WTC11 (cell line): ENCODE measurements around the gene VEGFD. TPM values are rescaled to one million over a fixed set of nuclear protein-coding genes. Genes with fewer than 3 reads are reported as not detected.
A peak's percentile ranks its signal among the peaks of the same experiment; 100 is the strongest.

Source experiments
- ATAC-seq: fragments of 200-7000 bp; cut with Tn5 transposase; 2 replicates; pipeline ENCODE4 v1.10.0; 2021; ENCODE audit warnings: mild to moderate bottlenecking, moderate library complexity
- CTCF ChIA-PET: fragments of 300-600 bp; sonication (Branson Sonifier 250); formaldehyde crosslinking; loops from one replicate; lab custom pipeline; 2021; ENCODE audit warnings: antibody characterized with exemption; lab: Charles Lee
- POLR2A ChIA-PET: fragments of 350-600 bp; sonication (Branson Sonifier 250); formaldehyde crosslinking; loops from one replicate; lab custom pipeline; 2021; ENCODE audit warnings: antibody characterized with exemption; lab: Charles Lee
- DNase-seq: peaks from one replicate; pipeline ENCODE4 v3.0.0; 2021; ENCODE audit warnings: low spot score
- H3K27ac Mint-ChIP-seq: 2 replicates; pipeline ENCODE4 v1.8.0; 2021; ENCODE audit warnings: mixed read lengths
- H3K27me3 Mint-ChIP-seq: 2 replicates; pipeline ENCODE4 v1.8.0; 2021; ENCODE audit warnings: low read depth, mild to moderate bottlenecking, moderate library complexity, mixed read lengths
- H3K36me3 Mint-ChIP-seq: 2 replicates; pipeline ENCODE4 v1.8.0; 2021; ENCODE audit warnings: mixed read lengths
- H3K4me1 Mint-ChIP-seq: 2 replicates; pipeline ENCODE4 v1.8.0; 2022; ENCODE audit warnings: mixed read lengths
- H3K4me3 Mint-ChIP-seq: 2 replicates; pipeline ENCODE4 v1.8.0; 2021; ENCODE audit warnings: mild to moderate bottlenecking, moderate library complexity, mixed read lengths
- H3K9me3 Mint-ChIP-seq: 2 replicates; pipeline ENCODE4 v1.8.0; 2021; ENCODE audit warnings: mixed read lengths
- KAT7 ChIP-seq: sonication (generic); formaldehyde crosslinking; IDR thresholded peaks from 2 replicates; pipeline ENCODE4 v1.8.1; 2023; ENCODE audit warnings: missing genetic modification reagents, mild to moderate bottlenecking, borderline replicate concordance
- NFATC4 ChIP-seq: fragments of 250-450 bp; sonication (Bioruptor Pico); IDR thresholded peaks from 2 replicates; pipeline ENCODE4 v1.9.0; 2021; ENCODE audit warnings: mild to moderate bottlenecking
- NFE2L1 ChIP-seq: sonication (generic); formaldehyde crosslinking; IDR thresholded peaks from 2 replicates; pipeline ENCODE4 v1.8.1; 2023; ENCODE audit warnings: missing genetic modification reagents
- NR2C2 ChIP-seq: sonication (generic); formaldehyde crosslinking; IDR thresholded peaks from 2 replicates; pipeline ENCODE4 v1.8.0; 2022; ENCODE audit warnings: mild to moderate bottlenecking, missing genetic modification reagents
- SMAD4 ChIP-seq: sonication (generic); formaldehyde crosslinking; IDR thresholded peaks from 2 replicates; pipeline ENCODE4 v1.8.0; 2022; ENCODE audit warnings: mild to moderate bottlenecking, missing genetic modification reagents
- SOX15 ChIP-seq: fragments of 250-450 bp; sonication (Bioruptor Pico); IDR thresholded peaks from 2 replicates; pipeline ENCODE4 v1.9.0; 2021; ENCODE audit warnings: mild to moderate bottlenecking
- TCF7 ChIP-seq: sonication (generic); formaldehyde crosslinking; IDR thresholded peaks from 2 replicates; pipeline ENCODE4 v1.8.0; 2022; ENCODE audit warnings: mild to moderate bottlenecking, low read depth, missing genetic modification reagents, moderate library complexity
- ZNF219 ChIP-seq: sonication (generic); formaldehyde crosslinking; IDR thresholded peaks from 2 replicates; pipeline ENCODE4 v1.8.0; 2023; ENCODE audit warnings: missing genetic modification reagents, mild to moderate bottlenecking, borderline replicate concordance
- ZNF396 ChIP-seq: fragments of 250-450 bp; sonication (Bioruptor Pico); IDR thresholded peaks from 2 replicates; pipeline ENCODE4 v1.8.0; 2021; ENCODE audit warnings: mild to moderate bottlenecking, moderate library complexity, borderline replicate concordance
- total RNA-seq: library from RNA; stranded (reverse); gene quantifications from 3 replicates; pipeline ENCODE4 v1.2.3, GENCODE V29; 2021
- TF ChIP-seq, protein P1 (sequence below): sonication (generic); formaldehyde crosslinking; IDR thresholded peaks from 2 replicates; pipeline ENCODE4 v1.8.1; 2022; ENCODE audit warnings: missing genetic modification reagents, borderline replicate concordance
- TF ChIP-seq, protein P2 (sequence below): sonication (generic); formaldehyde crosslinking; IDR thresholded peaks from 2 replicates; pipeline ENCODE4 v1.8.0; 2022; ENCODE audit warnings: mild to moderate bottlenecking, missing genetic modification reagents
- TF ChIP-seq, protein P3 (sequence below): sonication (generic); formaldehyde crosslinking; IDR thresholded peaks from 2 replicates; pipeline ENCODE4 v1.8.1; 2023; ENCODE audit warnings: mild to moderate bottlenecking, missing genetic modification reagents, borderline replicate concordance
- TF ChIP-seq, protein P4 (sequence below): sonication (generic); formaldehyde crosslinking; IDR thresholded peaks from 2 replicates; pipeline ENCODE4 v1.8.1; 2023; ENCODE audit warnings: mild to moderate bottlenecking, missing genetic modification reagents, moderate library complexity
- TF ChIP-seq, protein P5 (sequence below): sonication (generic); formaldehyde crosslinking; conservative IDR thresholded peaks from 2 replicates; pipeline ENCODE4 v1.8.1; 2022; ENCODE audit warnings: mild to moderate bottlenecking, missing genetic modification reagents
- TF ChIP-seq, protein P6 (sequence below): sonication (generic); formaldehyde crosslinking; IDR thresholded peaks from 2 replicates; pipeline ENCODE4 v1.8.1; 2023; ENCODE audit warnings: mild to moderate bottlenecking, moderate library complexity, missing genetic modification reagents

The VEGFD gene
- total RNA-seq, 1 experiment from 2014 or later, result not detected

DNA sequence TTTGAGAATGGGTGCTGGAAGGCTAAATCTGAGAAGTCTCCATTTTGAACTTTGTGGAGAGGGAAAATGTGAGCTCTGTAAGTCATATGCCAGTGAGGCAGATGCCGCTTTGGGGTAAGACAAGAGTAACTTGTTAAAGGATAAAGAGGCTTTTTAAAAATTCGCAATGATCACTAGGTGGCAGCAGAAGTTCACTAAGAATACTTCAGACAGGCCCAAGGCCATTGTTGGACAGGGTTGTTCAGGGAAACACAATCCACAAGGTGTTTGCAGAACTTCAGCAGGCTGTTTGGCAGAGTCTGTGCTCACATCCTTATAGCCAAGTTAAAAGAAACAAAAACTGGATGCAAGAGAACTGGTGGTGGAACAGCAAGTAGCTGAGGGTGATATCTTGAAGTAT lies 35.2 kb downstream of the VEGFD start:
- peaks cover 9% of the 10 kb centered on the region for H3K4me1 Mint-ChIP-seq
- ChIA-PET POLR2A (no interaction called here), CTCF (interaction anchor here (0.7 to 3.0 kb wide), 4 partner anchors 11 to 122 kb away, joined by 4 to 48 read pairs (median 5); no protein-coding TSS in a partner anchor)
- H3K36me3 Mint-ChIP-seq, result no peaks in the 10 kb centered on the region
- no peaks in the 10 kb centered on the region for H3K9me3 Mint-ChIP-seq
- no peak overlapping the region for H3K27ac Mint-ChIP-seq
- H3K27me3 Mint-ChIP-seq, result peaks cover 17% of the 10 kb centered on the region
- DNase-seq (no peak), ATAC-seq (peak; percentile 83)
- TF ChIP-seq ZNF219 (CRISPR knock-in tag) (no peak), NFE2L1 (CRISPR knock-in tag) (no peak), ZNF396 (CRISPR knock-in tag) (no peak), KAT7 (CRISPR knock-in tag) (no peak), NFATC4 (no peak), SOX15 (CRISPR knock-in tag) (no peak)
- H3K4me3 Mint-ChIP-seq, result no peak overlapping the region

DNA sequence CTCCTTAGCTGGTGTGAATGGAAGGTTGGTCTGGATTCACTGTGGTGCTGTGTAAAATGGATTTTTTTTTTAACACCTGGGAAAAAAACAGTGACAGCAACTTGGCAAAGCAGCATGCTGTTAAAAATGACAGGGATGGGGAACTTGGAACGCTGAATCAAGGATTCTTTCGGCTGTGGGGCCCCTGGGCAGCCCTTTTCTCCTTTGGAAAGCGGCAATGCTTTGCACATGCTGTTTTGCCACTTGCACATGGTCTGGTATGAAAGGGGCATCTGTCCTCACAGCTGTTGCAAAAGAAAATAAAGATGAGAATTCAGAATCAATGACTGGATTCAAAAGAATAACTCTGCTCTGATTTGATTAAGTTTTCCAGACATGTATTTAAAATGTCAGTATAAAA lies 38.2 kb downstream of the VEGFD start:
- ChIA-PET CTCF (interaction anchor here (1.4 kb wide), 1 partner anchor 120 kb away, joined by 3 read pairs; no protein-coding TSS in a partner anchor), POLR2A (interaction anchor here (0.7 kb wide), 1 partner anchor 85 kb away, joined by 3 read pairs; no protein-coding TSS in a partner anchor)
- H3K27ac Mint-ChIP-seq, result no peak overlapping the region
- ATAC-seq, result no peak
- H3K27me3 Mint-ChIP-seq, result peaks cover 30% of the 10 kb centered on the region
- no peaks in the 10 kb centered on the region for H3K9me3 Mint-ChIP-seq
- H3K36me3 Mint-ChIP-seq, result no peaks in the 10 kb centered on the region
- DNase-seq, result no peak
- TF ChIP-seq, protein P1, sequence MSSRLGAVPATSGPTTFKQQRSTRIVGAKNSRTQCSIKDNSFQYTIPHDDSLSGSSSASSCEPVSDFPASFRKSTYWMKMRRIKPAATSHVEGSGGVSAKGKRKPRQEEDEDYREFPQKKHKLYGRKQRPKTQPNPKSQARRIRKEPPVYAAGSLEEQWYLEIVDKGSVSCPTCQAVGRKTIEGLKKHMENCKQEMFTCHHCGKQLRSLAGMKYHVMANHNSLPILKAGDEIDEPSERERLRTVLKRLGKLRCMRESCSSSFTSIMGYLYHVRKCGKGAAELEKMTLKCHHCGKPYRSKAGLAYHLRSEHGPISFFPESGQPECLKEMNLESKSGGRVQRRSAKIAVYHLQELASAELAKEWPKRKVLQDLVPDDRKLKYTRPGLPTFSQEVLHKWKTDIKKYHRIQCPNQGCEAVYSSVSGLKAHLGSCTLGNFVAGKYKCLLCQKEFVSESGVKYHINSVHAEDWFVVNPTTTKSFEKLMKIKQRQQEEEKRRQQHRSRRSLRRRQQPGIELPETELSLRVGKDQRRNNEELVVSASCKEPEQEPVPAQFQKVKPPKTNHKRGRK, result no peak
- TF ChIP-seq, protein P2, sequence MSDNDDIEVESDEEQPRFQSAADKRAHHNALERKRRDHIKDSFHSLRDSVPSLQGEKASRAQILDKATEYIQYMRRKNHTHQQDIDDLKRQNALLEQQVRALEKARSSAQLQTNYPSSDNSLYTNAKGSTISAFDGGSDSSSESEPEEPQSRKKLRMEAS (CRISPR knock-in tag), result no peak
- TF ChIP-seq, protein P3, sequence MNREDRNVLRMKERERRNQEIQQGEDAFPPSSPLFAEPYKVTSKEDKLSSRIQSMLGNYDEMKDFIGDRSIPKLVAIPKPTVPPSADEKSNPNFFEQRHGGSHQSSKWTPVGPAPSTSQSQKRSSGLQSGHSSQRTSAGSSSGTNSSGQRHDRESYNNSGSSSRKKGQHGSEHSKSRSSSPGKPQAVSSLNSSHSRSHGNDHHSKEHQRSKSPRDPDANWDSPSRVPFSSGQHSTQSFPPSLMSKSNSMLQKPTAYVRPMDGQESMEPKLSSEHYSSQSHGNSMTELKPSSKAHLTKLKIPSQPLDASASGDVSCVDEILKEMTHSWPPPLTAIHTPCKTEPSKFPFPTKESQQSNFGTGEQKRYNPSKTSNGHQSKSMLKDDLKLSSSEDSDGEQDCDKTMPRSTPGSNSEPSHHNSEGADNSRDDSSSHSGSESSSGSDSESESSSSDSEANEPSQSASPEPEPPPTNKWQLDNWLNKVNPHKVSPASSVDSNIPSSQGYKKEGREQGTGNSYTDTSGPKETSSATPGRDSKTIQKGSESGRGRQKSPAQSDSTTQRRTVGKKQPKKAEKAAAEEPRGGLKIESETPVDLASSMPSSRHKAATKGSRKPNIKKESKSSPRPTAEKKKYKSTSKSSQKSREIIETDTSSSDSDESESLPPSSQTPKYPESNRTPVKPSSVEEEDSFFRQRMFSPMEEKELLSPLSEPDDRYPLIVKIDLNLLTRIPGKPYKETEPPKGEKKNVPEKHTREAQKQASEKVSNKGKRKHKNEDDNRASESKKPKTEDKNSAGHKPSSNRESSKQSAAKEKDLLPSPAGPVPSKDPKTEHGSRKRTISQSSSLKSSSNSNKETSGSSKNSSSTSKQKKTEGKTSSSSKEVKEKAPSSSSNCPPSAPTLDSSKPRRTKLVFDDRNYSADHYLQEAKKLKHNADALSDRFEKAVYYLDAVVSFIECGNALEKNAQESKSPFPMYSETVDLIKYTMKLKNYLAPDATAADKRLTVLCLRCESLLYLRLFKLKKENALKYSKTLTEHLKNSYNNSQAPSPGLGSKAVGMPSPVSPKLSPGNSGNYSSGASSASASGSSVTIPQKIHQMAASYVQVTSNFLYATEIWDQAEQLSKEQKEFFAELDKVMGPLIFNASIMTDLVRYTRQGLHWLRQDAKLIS (CRISPR knock-in tag), result no peak
- TF ChIP-seq TCF7 (CRISPR knock-in tag) (no peak), SMAD4 (no peak), NR2C2 (CRISPR knock-in tag) (no peak)
- TF ChIP-seq, protein P4, sequence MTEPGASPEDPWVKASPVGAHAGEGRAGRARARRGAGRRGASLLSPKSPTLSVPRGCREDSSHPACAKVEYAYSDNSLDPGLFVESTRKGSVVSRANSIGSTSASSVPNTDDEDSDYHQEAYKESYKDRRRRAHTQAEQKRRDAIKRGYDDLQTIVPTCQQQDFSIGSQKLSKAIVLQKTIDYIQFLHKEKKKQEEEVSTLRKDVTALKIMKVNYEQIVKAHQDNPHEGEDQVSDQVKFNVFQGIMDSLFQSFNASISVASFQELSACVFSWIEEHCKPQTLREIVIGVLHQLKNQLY, result no peak
- TF ChIP-seq, protein P5, sequence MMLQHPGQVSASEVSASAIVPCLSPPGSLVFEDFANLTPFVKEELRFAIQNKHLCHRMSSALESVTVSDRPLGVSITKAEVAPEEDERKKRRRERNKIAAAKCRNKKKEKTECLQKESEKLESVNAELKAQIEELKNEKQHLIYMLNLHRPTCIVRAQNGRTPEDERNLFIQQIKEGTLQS (CRISPR knock-in tag), result no peak
- TF ChIP-seq, protein P6, sequence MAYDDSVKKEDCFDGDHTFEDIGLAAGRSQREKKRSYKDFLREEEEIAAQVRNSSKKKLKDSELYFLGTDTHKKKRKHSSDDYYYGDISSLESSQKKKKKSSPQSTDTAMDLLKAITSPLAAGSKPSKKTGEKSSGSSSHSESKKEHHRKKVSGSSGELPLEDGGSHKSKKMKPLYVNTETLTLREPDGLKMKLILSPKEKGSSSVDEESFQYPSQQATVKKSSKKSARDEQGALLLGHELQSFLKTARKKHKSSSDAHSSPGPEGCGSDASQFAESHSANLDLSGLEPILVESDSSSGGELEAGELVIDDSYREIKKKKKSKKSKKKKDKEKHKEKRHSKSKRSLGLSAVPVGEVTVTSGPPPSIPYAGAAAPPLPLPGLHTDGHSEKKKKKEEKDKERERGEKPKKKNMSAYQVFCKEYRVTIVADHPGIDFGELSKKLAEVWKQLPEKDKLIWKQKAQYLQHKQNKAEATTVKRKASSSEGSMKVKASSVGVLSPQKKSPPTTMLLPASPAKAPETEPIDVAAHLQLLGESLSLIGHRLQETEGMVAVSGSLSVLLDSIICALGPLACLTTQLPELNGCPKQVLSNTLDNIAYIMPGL, result no peak
- peaks cover 13% of the 10 kb centered on the region for H3K4me1 Mint-ChIP-seq
- no peak overlapping the region for H3K4me3 Mint-ChIP-seq
